Naive thymus-derived CD8-positive, alpha-beta T cell (primary cell): ENCODE results near the gene HMOX2. TPM values are rescaled to one million over a fixed set of nuclear protein-coding genes. Genes with fewer than 3 reads are reported as not detected.

ENCODE experiments used
- ATAC-seq, 2 donors: fragments of 150-1000 bp; cut with Tn5 transposase in 1 of 2; sonication (Bioruptor Pico), chemical (Tn5 transposase) in 1 of 2; 1 replicate in 1 of 2; 2 replicates in 1 of 2; pipeline ENCODE4 v1.10.0; 2021; ENCODE audit warnings: mild to moderate bottlenecking in 2 of 2, moderate library complexity in 2 of 2
- POLR2A ChIA-PET: fragments of 350-600 bp; sonication (Branson Sonifier 250); formaldehyde crosslinking; loops from one replicate; lab custom pipeline; 2021; ENCODE audit warnings: antibody characterized with exemption; lab: Charles Lee
- DNase-seq, 10 donors: peaks; one replicate each; pipeline versions ENCODE4 v3.0.0 to v3.0.0-alpha.2; 2020 to 2022
- H3K27ac Mint-ChIP-seq, 10 donors: one replicate each; pipeline ENCODE4 v1.8.0; 2020 to 2022; ENCODE audit warnings: mild to moderate bottlenecking in 10 of 10, mixed read lengths in 10 of 10, moderate library complexity in 4 of 10, inconsistent platforms in 1 of 10
- H3K27me3 Mint-ChIP-seq, 5 donors: one replicate each; pipeline ENCODE4 v1.8.0; 2021 to 2022; ENCODE audit warnings: mixed read lengths in 5 of 5
- H3K36me3 Mint-ChIP-seq, 3 donors: one replicate each; pipeline ENCODE4 v1.8.0; 2020 to 2022; ENCODE audit warnings: mixed read lengths in 3 of 3, mild to moderate bottlenecking in 2 of 3, inconsistent platforms in 1 of 3
- H3K4me1 Mint-ChIP-seq, 4 donors: one replicate each; pipeline ENCODE4 v1.8.0; 2021 to 2022; ENCODE audit warnings: mixed read lengths in 4 of 4
- H3K4me3 Mint-ChIP-seq, 10 donors: one replicate each; pipeline ENCODE4 v1.8.0; 2020 to 2022; ENCODE audit warnings: mild to moderate bottlenecking in 10 of 10, mixed read lengths in 10 of 10, moderate library complexity in 6 of 10, inconsistent platforms in 1 of 10
- H3K9me3 Mint-ChIP-seq, 9 donors: one replicate each; pipeline ENCODE4 v1.8.0; 2020 to 2022; ENCODE audit warnings: mixed read lengths in 9 of 9, mild to moderate bottlenecking in 3 of 9, inconsistent platforms in 1 of 9, moderate library complexity in 1 of 9
- polyA plus RNA-seq, 3 donors: library from polyadenylated mRNA; unstranded; fragments of 300-500 nt; fragmentation: Illumina TruSeq; gene quantifications; one replicate each; pipeline ENCODE4 v1.2.3, GENCODE V29; 2021
- total RNA-seq, 8 experiments: library from RNA in 2 of 8; stranded (reverse) in 2 of 8; gene quantifications; one replicate each; pipeline ENCODE4 v1.2.3 and lab custom pipeline; 2021 to 2026

HMOX2 gene
- total and polyA plus RNA-seq, 5 experiments from 2014 or later = 64.3 to 210 (median 123) TPM

DNA sequence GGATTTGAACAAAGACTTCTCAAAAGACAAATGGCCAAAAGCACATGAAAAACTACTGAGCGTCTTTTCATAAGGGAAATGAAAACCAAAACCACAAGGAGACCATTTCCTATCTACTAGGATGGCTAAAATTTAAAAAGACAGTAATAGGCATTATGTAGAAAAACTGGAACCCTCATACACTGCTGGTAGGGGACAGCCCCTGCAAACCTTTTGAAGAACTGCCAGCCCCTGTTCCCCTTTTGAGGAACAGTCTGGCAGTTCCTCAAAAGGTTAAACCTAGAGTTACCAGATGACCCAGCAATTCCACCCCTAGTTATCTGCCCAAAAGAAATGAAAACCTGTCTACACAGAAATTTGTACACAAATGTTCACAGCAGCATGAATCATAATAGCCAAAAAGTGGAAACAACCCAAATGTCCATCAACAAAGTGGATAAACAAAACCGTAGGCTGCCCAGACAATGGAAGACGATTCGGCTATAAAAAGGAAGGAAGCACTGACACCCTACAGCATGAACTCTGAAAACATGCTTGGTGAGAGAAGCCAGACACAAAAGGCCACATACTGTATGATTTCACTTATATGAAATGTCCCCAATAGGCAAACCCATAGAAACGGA, 39.5 kb downstream of the HMOX2 start:
- Mint-ChIP-seq H3K27me3 (no peaks in the 10 kb centered on the region), H3K9me3 (no peaks in the 10 kb centered on the region), H3K4me3 (peak overlapping the region; percentile 24 to 75 (median 56)), H3K4me1 (peaks cover 31 to 79% (median 58%) of the 10 kb centered on the region in 4 donors), H3K27ac (peak overlapping the region; percentile 85 to 95 (median 89)), H3K36me3 (peaks cover 0 to 29% (median 4%) of the 10 kb centered on the region in 3 donors)
- ATAC-seq = peak; percentile 37 to 44
- POLR2A ChIA-PET = interaction anchor here (0.5 to 2.0 kb wide), 5 partner anchors 12 to 590 kb away, joined by 3 to 14 read pairs (median 3); partner anchors contain the start of gene CDIP1
- DNase-seq = no peak

DNA sequence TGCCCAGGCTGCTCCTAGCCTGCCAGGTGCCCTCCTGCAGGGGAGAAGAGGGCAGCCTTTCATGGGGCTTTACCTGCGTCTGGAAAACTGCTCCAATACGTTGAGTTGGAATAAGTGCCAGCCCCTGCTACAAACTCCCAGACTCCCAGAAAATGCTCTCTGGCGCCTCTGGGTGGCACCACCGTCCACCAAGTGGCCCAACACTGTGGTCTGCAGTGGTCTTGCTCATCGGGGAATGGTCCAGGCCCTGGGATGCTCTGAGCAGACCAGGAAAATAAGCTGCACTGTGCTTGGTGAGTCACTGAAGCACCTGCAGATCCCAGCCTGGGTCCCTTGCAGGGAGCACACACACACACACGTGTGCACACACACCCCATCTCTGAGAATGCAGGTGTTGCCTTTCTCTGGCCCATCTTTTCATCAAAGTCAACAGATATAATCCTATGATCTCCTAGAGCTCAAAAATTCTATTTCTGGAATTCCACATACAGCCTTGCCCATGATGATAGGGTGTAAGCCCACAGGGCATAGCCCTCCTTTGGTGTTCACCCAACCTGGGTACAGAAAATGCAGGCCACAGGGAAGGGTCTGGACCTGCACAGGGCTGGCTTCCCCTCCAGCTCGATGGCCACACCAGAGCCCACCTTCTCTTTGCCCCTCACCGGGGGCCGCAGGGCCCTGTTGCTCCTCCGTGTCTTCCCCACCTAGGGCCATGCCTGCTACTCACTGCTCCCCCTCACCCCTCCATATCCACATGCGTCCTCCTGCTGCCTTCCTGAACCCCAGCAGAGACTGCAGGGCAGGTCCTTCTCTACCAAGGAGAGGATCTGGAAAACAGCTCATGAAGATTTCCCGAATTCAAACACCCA, 41.8 kb downstream of the HMOX2 start:
- no peaks in the 10 kb centered on the region for H3K27me3 Mint-ChIP-seq
- POLR2A ChIA-PET = interaction anchor here (0.6 to 1.7 kb wide), 3 partner anchors 9 to 14 kb away, joined by 3 to 4 read pairs (median 4); no protein-coding TSS in a partner anchor
- H3K4me3 Mint-ChIP-seq = peak overlapping the region in 1 of 10 donors; percentile 14
- peaks cover 0 to 10% (median 0%) of the 10 kb centered on the region in 3 donors for H3K36me3 Mint-ChIP-seq
- H3K9me3 Mint-ChIP-seq = no peaks in the 10 kb centered on the region
- peak overlapping the region in 7 of 10 donors; percentile 47 to 81 (median 63) for H3K27ac Mint-ChIP-seq
- DNase-seq (no peak), ATAC-seq (no peak)
- H3K4me1 Mint-ChIP-seq = peaks cover 25 to 59% (median 47%) of the 10 kb centered on the region in 4 donors

GRCh38 chr16:4519274-4520058, 43.3 kb downstream of the HMOX2 start:
- ATAC-seq (no peak), DNase-seq (no peak)
- H3K9me3 Mint-ChIP-seq = no peaks in the 10 kb centered on the region
- peak overlapping the region in 8 of 10 donors; percentile 36 to 85 (median 67) for H3K27ac Mint-ChIP-seq
- H3K4me3 Mint-ChIP-seq = no peak overlapping the region
- POLR2A ChIA-PET = no interaction called here
- peaks cover 28 to 52% (median 45%) of the 10 kb centered on the region in 4 donors for H3K4me1 Mint-ChIP-seq
- H3K36me3 Mint-ChIP-seq = peaks cover 0 to 8% (median 0%) of the 10 kb centered on the region in 3 donors
- no peaks in the 10 kb centered on the region for H3K27me3 Mint-ChIP-seq

- H3K4me3 Mint-ChIP-seq = no peak overlapping the region
- no peaks in the 10 kb centered on the region for H3K27me3 Mint-ChIP-seq
- ATAC-seq (no peak), DNase-seq (no peak)
- H3K9me3 Mint-ChIP-seq = no peaks in the 10 kb centered on the region
- peak overlapping the region in 2 of 10 donors; percentile 14 to 39 for H3K27ac Mint-ChIP-seq
- H3K36me3 Mint-ChIP-seq = peaks cover 0 to 4% (median 0%) of the 10 kb centered on the region in 3 donors
- H3K4me1 Mint-ChIP-seq = peaks cover 19 to 46% (median 32%) of the 10 kb centered on the region in 4 donors
- POLR2A ChIA-PET = no interaction called here
Observed at GRCh38 chr16:4520913-4521312, 44.7 kb downstream of the HMOX2 start.

GRCh38 chr16:4522051-4522581, 45.9 kb downstream of the HMOX2 start:
- POLR2A ChIA-PET = interaction anchor here (0.5 kb wide), 1 partner anchor 9 kb away, joined by 3 read pairs; no protein-coding TSS in a partner anchor
- peaks cover 0 to 4% (median 0%) of the 10 kb centered on the region in 3 donors for H3K36me3 Mint-ChIP-seq
- H3K4me1 Mint-ChIP-seq = peaks cover 19 to 45% (median 30%) of the 10 kb centered on the region in 4 donors
- no peak overlapping the region for H3K27ac Mint-ChIP-seq
- H3K27me3 Mint-ChIP-seq = no peaks in the 10 kb centered on the region
- DNase-seq (no peak), ATAC-seq (no peak)
- no peak overlapping the region for H3K4me3 Mint-ChIP-seq
- no peaks in the 10 kb centered on the region for H3K9me3 Mint-ChIP-seq

DNA sequence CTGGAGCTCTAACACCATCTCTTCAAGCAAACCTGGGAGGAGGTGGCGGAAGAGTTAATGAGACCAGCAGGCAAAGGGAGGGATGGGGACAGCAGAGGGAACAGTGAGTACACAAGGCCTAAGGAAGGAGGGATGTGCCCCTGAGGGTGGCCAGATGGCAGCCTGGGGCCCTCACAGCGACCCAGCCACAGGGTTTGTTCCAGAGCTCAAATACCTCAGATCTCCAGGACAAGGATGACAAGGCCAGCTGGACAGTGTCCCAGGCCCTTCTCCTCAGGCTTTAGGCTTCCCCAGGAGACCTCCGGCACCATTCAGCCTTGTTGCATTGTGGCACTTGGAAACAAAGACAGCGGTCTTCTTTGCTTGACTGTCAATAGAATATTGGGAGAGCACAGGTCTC, 47.5 kb downstream of the HMOX2 start:
- H3K27me3 Mint-ChIP-seq = no peaks in the 10 kb centered on the region
- DNase-seq = no peak
- peak overlapping the region in 4 of 10 donors; percentile 8 to 48 (median 32) for H3K27ac Mint-ChIP-seq
- POLR2A ChIA-PET = interaction anchor here (0.8 to 2.0 kb wide), 3 partner anchors 13 to 47 kb away, joined by 3 to 7 read pairs (median 3); partner anchors contain the start of gene HMOX2
- no peak overlapping the region for H3K4me3 Mint-ChIP-seq
- ATAC-seq = no peak
- no peaks in the 10 kb centered on the region for H3K9me3 Mint-ChIP-seq
- peaks cover 15 to 49% (median 30%) of the 10 kb centered on the region in 4 donors for H3K4me1 Mint-ChIP-seq
- H3K36me3 Mint-ChIP-seq = peaks cover 0 to 4% (median 0%) of the 10 kb centered on the region in 3 donors

DNA sequence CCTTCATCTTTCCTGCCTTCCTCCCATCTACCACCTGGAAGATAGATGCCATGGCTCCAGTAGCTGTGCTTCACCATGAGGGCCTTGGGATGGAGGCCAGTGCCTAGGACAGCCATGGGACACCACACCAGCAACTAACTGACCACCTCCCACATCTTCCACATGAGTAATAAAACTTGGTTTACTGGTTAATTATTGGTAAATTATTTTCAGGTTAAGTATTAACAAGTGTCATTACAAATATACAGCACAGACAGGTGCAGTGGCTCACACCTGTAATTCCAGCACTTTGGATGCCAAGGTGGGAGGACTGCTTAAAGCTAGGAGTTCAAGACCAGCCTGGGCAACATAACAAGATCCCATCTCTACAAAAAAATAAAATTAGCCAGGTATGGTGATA, 48.4 kb downstream of the HMOX2 start:
- DNase-seq (no peak), ATAC-seq (no peak)
- POLR2A ChIA-PET = interaction anchor here (0.7 to 2.0 kb wide), 3 partner anchors 12 to 48 kb away, joined by 3 to 7 read pairs (median 3); partner anchors contain the start of gene HMOX2
- peaks cover 22 to 57% (median 38%) of the 10 kb centered on the region in 4 donors for H3K4me1 Mint-ChIP-seq
- no peaks in the 10 kb centered on the region for H3K9me3 Mint-ChIP-seq
- H3K36me3 Mint-ChIP-seq = peaks cover 0 to 4% (median 0%) of the 10 kb centered on the region in 3 donors
- no peaks in the 10 kb centered on the region for H3K27me3 Mint-ChIP-seq
- H3K27ac Mint-ChIP-seq = peak overlapping the region in 2 of 10 donors; percentile 45 to 50
- H3K4me3 Mint-ChIP-seq = no peak overlapping the region

DNA sequence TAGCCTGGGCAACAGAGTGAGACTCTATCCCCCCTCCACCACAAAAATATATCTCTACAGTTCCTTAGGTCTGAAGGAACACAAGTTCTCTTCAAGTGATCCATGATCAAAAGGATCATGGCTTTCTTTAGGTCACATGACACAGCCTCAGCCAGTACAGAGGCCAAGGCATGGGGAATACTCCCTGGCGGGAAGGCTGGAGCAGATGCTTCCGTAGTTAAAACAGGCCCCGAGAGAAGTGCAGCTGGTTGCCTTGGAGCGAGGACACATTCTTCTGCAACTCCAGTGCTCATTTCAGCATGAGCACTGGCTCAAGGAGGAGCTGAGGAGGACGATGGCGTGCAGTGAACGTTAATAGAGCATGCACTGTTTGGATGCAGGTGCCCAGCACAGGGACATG, 48.9 kb downstream of the HMOX2 start:
- Mint-ChIP-seq H3K27ac (no peak overlapping the region), H3K4me1 (peaks cover 20 to 58% (median 41%) of the 10 kb centered on the region in 4 donors), H3K27me3 (no peaks in the 10 kb centered on the region), H3K4me3 (no peak overlapping the region), H3K36me3 (peaks cover 0 to 4% (median 0%) of the 10 kb centered on the region in 3 donors), H3K9me3 (no peaks in the 10 kb centered on the region)
- POLR2A ChIA-PET = interaction anchor here (0.7 to 2.0 kb wide), 2 partner anchors 11 to 24 kb away, joined by 3 to 7 read pairs; no protein-coding TSS in a partner anchor
- DNase-seq (no peak), ATAC-seq (no peak)

DNA sequence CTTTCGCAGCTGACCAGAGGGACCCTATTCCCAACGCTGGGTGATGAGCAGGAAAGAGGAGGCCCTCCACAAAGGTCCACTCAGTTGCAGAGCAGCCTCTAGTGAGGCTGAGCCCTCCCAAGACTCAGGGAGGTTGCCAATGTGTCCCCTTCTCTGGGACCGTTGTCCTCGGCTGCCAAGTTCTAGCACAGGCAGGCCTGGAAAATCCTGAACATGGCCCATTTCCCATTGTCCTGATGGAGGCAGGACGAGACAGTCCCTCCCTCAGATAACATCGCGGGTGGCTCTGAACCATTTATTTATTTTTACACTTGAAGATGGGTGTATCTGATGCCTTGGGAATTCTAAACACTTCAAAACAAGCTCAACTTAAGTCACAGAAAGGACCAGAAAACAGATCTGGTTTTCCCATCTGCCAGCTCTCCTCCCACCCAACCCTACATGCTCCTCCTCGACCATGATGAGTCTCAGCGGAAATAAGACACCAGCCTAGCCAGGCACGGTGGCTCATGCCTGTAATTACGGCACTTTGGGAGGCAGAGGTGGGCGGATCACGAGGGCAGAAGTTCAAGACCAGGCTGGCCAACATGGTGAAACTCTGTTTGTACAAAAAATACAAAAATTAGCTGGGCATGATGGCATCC, 49.6 kb downstream of the HMOX2 start:
- DNase-seq (no peak), ATAC-seq (no peak)
- peaks cover 0 to 4% (median 0%) of the 10 kb centered on the region in 3 donors for H3K36me3 Mint-ChIP-seq
- peaks cover 20 to 57% (median 44%) of the 10 kb centered on the region in 4 donors for H3K4me1 Mint-ChIP-seq
- no peak overlapping the region for H3K27ac Mint-ChIP-seq
- H3K4me3 Mint-ChIP-seq = no peak overlapping the region
- H3K9me3 Mint-ChIP-seq = no peaks in the 10 kb centered on the region
- H3K27me3 Mint-ChIP-seq = no peaks in the 10 kb centered on the region
- POLR2A ChIA-PET = interaction anchor here (0.7 kb wide), 2 partner anchors 20 to 24 kb away, joined by 3 to 4 read pairs; no protein-coding TSS in a partner anchor

DNA sequence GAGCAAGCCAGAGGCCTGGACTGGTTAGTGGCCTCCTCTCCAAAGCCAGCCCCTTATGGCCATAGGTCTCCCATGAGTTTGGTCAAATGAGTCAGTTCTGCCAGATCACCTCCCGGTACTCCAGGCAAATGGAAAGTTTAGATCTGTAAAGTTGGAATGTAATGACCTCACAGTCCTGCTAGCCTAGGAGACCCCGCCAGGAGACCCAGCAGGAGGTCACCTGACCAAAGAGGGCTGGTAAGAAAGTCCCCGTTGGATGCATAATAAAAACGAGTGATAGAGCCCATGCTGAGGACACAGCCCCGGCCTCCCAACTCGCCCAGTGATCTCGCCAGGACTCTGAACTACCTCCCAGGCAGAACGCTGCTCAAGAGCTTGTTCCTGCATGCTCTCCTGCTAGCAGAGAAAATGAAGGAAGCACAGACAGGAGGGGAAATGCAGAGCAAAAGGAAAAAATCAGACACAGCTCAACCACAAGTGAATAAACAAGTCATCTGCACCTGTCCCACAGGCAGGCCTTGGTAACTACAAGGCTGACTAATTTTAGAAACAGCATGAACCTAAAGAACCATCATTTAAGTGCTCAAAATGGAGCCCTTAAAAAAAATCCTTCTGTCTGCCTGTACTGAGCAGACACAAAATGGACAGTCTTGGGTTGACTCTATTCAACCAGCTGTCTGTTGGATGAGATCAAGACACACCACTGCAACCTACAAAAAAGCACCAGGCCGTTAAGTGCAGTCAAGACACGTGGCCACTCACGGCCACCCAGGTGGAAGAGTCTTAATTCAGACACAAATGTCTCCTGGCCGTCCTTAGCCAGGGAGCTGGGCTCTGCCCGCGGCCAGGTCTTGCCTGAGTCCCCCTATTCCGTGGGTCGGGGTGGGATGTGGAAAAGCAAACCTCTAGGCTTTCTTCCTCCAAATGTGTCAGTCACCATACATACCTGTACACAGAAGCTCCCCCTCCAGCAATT, 53.2 kb downstream of the HMOX2 start:
- Mint-ChIP-seq H3K9me3 (no peaks in the 10 kb centered on the region), H3K36me3 (peaks cover 0 to 6% (median 0%) of the 10 kb centered on the region in 3 donors), H3K27me3 (no peaks in the 10 kb centered on the region), H3K27ac (peak overlapping the region; percentile 49 to 95 (median 87)), H3K4me1 (peaks cover 23 to 69% (median 49%) of the 10 kb centered on the region in 4 donors), H3K4me3 (peak overlapping the region in 9 of 10 donors; percentile 42 to 82 (median 74))
- POLR2A ChIA-PET = interaction anchor here (0.6 to 2.8 kb wide), 5 partner anchors 9 to 532 kb away, joined by 4 to 13 read pairs (median 5); partner anchors contain the start of genes CDIP1 and HMOX2
- DNase-seq = no peak
- peak; percentile 76 to 77 for ATAC-seq
